Superior temporal gyrus (tissue), 1 donor: ENCODE measurements around the gene ZNF83.
"Not testable (repeated sequence)": the region's sequence is repeated elsewhere in the genome, so short reads cannot be mapped to it uniquely, and the experiment has no call there.

ENCODE experiments used
- DNase-seq: peaks from one replicate; pipeline ENCODE4 v3.0.0-alpha.2; 2016; ENCODE audit errors: extremely low spot score

Gene ZNF83

DNA sequence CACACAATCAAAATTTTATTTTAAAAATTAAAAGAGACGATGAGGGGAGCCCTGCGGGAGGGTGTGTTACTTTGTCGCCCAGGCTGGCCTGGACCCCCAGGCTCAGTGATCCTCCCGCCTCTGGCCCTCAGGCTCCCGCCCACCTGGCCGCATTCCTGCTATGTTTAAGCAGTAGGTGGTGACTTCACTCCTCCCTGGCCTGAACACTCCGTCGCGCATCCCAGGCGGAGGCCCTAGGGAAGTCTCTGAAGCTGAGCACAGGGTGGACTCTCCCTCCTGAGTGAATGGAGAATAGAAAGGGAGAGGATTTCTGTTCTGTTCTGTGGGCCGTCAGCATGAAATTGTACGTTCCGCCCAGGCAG is 68.5 kb downstream of the ZNF83 start:
- not testable (repeated sequence) for DNase-seq

DNA sequence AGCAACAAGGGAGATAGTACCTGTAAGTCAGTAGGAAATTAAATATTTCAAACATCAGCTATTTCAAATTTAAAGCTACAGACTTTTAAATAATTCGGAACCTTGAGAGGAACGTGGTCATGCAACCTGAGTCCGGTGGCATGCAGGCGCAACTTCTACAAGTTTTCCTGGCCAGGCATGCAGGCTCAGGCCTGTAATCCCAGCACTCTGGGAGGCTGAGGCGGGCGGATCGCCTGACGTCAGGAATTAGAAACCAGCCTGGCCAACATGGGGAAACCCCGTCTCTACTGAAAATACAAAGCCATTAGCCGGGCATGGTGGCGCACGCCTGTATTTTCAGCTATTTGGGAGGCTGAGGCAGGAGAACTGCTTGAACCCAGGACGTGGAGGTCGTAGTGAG is 70.2 kb downstream of the ZNF83 start:
- no peak for DNase-seq

DNA sequence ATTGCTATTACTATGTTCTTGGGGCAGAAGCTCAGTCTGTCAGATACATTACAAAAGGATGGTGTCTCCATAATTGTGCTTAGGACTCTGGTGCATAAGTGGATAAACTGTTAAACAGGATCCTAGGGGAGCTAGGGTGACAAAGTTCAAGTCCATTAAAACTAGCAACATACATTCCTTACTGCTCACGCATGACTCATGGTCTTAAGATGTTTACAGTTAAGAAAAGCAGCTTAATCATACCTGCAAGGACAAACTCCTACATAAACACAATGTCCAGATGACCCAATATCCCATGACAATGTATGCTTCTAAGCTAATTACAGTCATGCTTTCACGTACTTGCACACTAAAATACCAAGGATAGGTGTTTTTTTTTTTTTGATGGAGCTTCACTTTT is 71.6 kb downstream of the ZNF83 start:
- DNase-seq: no peak

DNA sequence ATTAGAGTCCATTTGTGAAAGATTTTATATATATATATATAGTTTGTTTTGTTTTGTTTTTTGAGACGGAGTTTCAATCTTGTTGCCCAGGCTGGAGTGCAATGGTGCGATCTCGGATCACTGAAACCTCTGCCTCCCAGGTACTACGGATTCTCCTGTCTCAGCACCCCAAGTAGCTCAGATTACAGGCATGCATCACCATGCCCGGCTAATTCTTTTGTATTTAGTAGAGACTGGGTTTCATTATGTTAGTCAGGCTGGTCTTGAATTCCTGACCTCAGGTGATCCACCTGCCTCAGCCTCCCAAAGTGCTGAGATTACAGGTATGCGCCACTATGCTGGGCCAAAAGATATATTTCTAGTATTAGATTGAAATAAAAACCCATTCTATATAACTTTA is 72.0 kb downstream of the ZNF83 start:
- no peak for DNase-seq
